ENCODE results near the gene CRADD. TPM values are rescaled to one million over a fixed set of nuclear protein-coding genes. Genes with fewer than 3 reads are reported as not detected.

Gene CRADD
- total and polyA plus RNA-seq, 4 donors, result 6.3 to 28.9 (median 16.6) TPM

DNA sequence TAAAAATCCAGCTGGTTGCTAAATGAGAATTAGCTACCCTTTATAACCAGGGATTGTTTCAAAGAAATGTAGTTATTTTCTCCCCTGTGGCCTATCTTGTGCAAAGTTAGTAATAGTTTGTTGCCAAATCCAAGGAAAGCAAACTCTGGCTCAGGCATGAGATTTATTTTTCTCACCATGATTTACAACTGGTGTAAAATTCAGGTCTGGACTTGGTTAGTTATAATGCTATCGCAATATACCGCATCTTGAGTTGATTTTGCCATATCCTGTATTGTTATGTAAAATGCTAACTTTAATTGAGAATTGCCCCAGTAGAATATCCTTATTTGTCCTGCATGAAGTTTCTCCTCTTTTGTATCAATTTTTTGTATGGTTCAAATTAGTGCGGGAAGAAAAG, 135.5 kb downstream of the CRADD start:
- peak overlapping the region in 1 of 2 donors; percentile 92 for H3K27ac ChIP-seq (ENCODE audit: low read depth in 1 of 2, low read length in 1 of 2)
- no peaks in the 10 kb centered on the region for H3K27me3 ChIP-seq (ENCODE audit: control insufficient read depth in 3 of 3, insufficient read depth in 3 of 3, low read length in 2 of 3)
- TF ChIP-seq, protein P1, sequence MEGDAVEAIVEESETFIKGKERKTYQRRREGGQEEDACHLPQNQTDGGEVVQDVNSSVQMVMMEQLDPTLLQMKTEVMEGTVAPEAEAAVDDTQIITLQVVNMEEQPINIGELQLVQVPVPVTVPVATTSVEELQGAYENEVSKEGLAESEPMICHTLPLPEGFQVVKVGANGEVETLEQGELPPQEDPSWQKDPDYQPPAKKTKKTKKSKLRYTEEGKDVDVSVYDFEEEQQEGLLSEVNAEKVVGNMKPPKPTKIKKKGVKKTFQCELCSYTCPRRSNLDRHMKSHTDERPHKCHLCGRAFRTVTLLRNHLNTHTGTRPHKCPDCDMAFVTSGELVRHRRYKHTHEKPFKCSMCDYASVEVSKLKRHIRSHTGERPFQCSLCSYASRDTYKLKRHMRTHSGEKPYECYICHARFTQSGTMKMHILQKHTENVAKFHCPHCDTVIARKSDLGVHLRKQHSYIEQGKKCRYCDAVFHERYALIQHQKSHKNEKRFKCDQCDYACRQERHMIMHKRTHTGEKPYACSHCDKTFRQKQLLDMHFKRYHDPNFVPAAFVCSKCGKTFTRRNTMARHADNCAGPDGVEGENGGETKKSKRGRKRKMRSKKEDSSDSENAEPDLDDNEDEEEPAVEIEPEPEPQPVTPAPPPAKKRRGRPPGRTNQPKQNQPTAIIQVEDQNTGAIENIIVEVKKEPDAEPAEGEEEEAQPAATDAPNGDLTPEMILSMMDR (IDR thresholded peaks at IDR 0.05; ENCODE audit: control extremely low read depth, extremely low read depth), result no peak
- DNase-seq (peak in 1 of 3 donors; percentile 30), ATAC-seq (ENCODE audit: insufficient read depth, low FRiP score) (no peak)
- H3K9ac ChIP-seq (ENCODE audit: insufficient read depth in 1 of 2, low read length in 2 of 2), result no peak overlapping the region
- 58 to 80% methylated on average over 3 of the region's 3 CpGs for WGBS, 2 donors
- no peaks in the 10 kb centered on the region for H3K9me3 ChIP-seq (ENCODE audit: control insufficient read depth in 4 of 4, insufficient read depth in 3 of 4, low read length in 3 of 4)
- H3K36me3 ChIP-seq (ENCODE audit: control insufficient read depth in 4 of 4, insufficient read depth in 4 of 4, low read length in 4 of 4), result no peaks in the 10 kb centered on the region
- peaks cover 8 to 49% (median 19%) of the 10 kb centered on the region in 5 donors for H3K4me1 ChIP-seq (ENCODE audit: control insufficient read depth in 5 of 5, insufficient read depth in 5 of 5, low read length in 5 of 5)
- no peak overlapping the region for H3K4me3 ChIP-seq

DNA sequence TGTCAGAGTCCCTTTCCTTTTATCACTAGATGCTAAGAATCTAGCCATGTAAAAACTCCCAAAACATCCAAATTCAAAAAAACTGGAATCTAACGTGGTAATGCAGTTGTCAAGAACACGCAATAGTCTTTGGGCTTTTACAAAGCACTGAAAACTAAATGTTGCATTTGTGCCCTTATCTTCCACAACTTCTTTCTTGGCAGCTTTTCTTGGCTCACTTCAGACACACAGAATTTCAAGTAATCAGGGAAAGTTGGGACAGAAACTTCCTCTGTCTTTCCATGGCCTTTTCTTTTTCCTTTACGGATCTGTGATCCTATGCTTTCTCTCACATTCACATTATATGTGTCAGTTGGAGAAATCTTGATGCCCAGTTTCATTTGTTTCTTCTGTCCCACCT, 136.0 kb downstream of the CRADD start:
- Histone ChIP-seq H3K27me3 (ENCODE audit: control insufficient read depth in 3 of 3, insufficient read depth in 3 of 3, low read length in 2 of 3) (no peaks in the 10 kb centered on the region), H3K4me1 (ENCODE audit: control insufficient read depth in 5 of 5, insufficient read depth in 5 of 5, low read length in 5 of 5) (peaks cover 10 to 55% (median 18%) of the 10 kb centered on the region in 5 donors), H3K9me3 (ENCODE audit: control insufficient read depth in 4 of 4, insufficient read depth in 3 of 4, low read length in 3 of 4) (no peaks in the 10 kb centered on the region), H3K36me3 (ENCODE audit: control insufficient read depth in 4 of 4, insufficient read depth in 4 of 4, low read length in 4 of 4) (no peaks in the 10 kb centered on the region), H3K4me3 (no peak overlapping the region), H3K9ac (ENCODE audit: insufficient read depth in 1 of 2, low read length in 2 of 2) (peak overlapping the region in 1 of 2 donors; percentile 76), H3K27ac (ENCODE audit: low read depth in 1 of 2, low read length in 1 of 2) (peak overlapping the region; percentile 92)
- WGBS, 2 donors, result 38 to 60% methylated on average over 3 of the region's 3 CpGs
- TF ChIP-seq, protein P1 (IDR thresholded peaks at IDR 0.05; ENCODE audit: control extremely low read depth, extremely low read depth), result no peak
- ATAC-seq (ENCODE audit: insufficient read depth, low FRiP score) (no peak), DNase-seq (peak; percentile 20 to 97 (median 94))

DNA sequence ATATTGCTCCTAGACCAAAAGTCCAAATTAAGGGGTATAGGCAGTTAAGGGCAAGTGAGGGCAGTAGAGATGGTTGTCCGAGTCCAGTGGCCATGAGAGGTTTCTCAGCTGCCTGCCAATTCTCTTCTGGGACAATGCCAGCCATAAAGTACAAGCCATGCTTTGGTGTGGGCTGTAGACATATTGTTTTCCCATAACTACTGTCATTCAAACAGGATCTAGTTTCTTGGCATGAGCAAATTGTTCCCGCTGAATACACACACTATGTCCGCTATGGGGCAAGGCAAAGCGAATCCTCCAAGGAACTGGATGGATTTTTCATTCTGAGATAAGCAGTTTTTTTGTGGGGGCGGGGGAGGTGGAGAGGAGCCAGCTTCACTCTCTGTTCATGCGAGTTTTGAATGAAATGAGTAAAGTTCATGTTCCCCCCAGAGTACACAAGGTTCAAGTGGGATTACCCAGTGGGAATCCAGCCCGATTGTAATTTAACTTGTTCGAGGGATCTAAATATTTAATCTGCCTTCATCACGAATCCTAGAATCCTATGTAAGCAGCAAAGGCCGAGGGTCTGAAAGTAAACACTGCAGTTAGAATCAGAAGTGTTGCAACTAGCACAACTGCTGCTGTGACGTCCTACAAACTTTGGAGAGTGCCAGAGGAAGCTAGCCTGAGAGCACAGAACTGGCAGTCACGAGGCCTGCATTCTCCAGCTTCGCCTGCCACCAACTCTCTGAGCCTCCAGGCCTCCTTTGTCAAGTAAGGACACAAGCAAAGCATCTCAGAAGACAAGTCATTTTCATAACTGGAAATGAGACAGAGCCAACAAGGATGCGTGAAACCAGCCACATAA, 137.0 kb downstream of the CRADD start:
- Histone ChIP-seq H3K27ac (ENCODE audit: low read depth in 1 of 2, low read length in 1 of 2) (peak overlapping the region; percentile 92), H3K4me1 (ENCODE audit: control insufficient read depth in 5 of 5, insufficient read depth in 5 of 5, low read length in 5 of 5) (peaks cover 10 to 65% (median 29%) of the 10 kb centered on the region in 5 donors), H3K9ac (ENCODE audit: insufficient read depth in 1 of 2, low read length in 2 of 2) (peak overlapping the region in 1 of 2 donors; percentile 76), H3K9me3 (ENCODE audit: control insufficient read depth in 4 of 4, insufficient read depth in 3 of 4, low read length in 3 of 4) (no peaks in the 10 kb centered on the region), H3K27me3 (ENCODE audit: control insufficient read depth in 3 of 3, insufficient read depth in 3 of 3, low read length in 2 of 3) (no peaks in the 10 kb centered on the region), H3K4me3 (no peak overlapping the region), H3K36me3 (ENCODE audit: control insufficient read depth in 4 of 4, insufficient read depth in 4 of 4, low read length in 4 of 4) (no peaks in the 10 kb centered on the region)
- DNase-seq (peak; percentile 93 to 98 (median 98)), ATAC-seq (ENCODE audit: insufficient read depth, low FRiP score) (peak; percentile 76)
- 38 to 50% methylated on average over 14 of the region's 14 CpGs for WGBS, 2 donors
- TF ChIP-seq, protein P1 (IDR thresholded peaks at IDR 0.05; ENCODE audit: control extremely low read depth, extremely low read depth), result no peak

All from lung (tissue), 12 donors.